Measurements from ENCODE around the gene OTUB1. TPM values are rescaled to one million over a fixed set of nuclear protein-coding genes. Genes with fewer than 3 reads are reported as not detected.
A peak's percentile ranks its signal among the peaks of the same experiment; 100 is the strongest.

The OTUB1 gene
- total and polyA plus RNA-seq, 2 of the 4 experiments (the other 2 are of a cell fraction), result 69.0 to 168 TPM

DNA sequence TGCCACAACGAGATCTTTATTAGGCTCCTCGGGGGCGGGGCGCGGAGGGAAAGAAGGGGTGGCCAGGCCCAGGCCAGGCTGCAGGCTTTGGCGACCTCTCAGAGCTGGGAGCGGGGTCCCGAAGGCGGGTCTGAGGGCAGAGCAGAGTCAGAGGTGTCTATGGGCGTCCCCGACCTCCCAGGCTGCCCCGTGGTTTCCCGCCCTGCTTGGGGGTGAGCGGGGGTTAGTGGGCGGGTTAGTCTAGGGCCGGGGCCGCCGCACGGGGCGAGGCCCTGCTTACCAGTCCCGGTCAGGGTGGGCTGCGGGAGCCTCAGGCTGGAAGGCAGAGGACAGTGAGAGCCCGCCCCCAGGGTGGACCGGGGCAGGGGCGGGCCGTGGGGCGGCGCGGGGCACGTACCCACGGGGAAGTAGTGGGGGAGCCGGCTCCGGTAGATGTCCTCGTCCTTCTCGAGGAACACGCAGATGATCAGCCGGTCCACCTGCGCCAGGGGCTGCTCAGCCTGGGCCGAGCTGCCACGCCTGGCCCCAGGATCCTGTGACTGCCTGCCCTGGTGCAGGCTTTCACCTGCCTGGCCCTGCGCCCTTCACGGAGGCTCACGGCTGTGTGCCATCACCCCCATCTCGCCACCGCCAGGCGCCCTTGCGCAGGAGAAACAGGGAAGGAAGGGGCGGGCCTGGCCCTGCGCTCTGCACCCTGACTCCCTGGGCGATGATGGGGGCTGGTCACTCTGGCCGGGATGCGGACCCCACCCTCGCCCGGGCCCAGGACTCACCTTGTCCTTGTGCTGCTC, 12.5 kb downstream of the OTUB1 start:
- Histone ChIP-seq H2AK5ac (ENCODE audit: low read depth, low read length) (no peak overlapping the region), H3K4me3 (ENCODE audit: insufficient read depth, low read depth, low read length) (no peak overlapping the region), H3K27ac (ENCODE audit: insufficient read depth, low read length) (no peak overlapping the region), H2BK15ac (ENCODE audit: low read depth, low read length) (no peak overlapping the region), H3K56ac (ENCODE audit: extremely low read depth, insufficient read depth, low read length) (no peak overlapping the region), H3K9me1 (ENCODE audit: insufficient read depth, low read length) (0 out of 2 replicates have a peak, but pooled peaks cover 3% of the 10 kb centered on the region), H3K36me3 (ENCODE audit: control insufficient read depth, insufficient read depth, low read length) (peaks cover 39% of the 10 kb centered on the region), H3K4me1 (ENCODE audit: control insufficient read depth, insufficient read depth, low read length) (0 out of 2 replicates have a peak, but pooled peaks cover 1% of the 10 kb centered on the region), H4K5ac (ENCODE audit: low read depth, low read length) (no peak overlapping the region), H3K4ac (ENCODE audit: low read depth, low read length) (no peak overlapping the region), H3K9ac (ENCODE audit: low read depth, low read length) (no peak overlapping the region), H4K20me1 (ENCODE audit: insufficient read depth, low read length) (peaks cover 30% of the 10 kb centered on the region), H3K14ac (replicated peaks; ENCODE audit: low read depth, low read length) (no peak overlapping the region), H2AK9ac (replicated peaks; ENCODE audit: low read depth, low read length, poor library complexity) (no peak overlapping the region), H3K4me2 (ENCODE audit: low read depth, low read length) (no peak overlapping the region), H2BK5ac (ENCODE audit: low read depth, low read length, poor library complexity, severe bottlenecking) (no peak overlapping the region), H3K9me3 (ENCODE audit: control insufficient read depth, insufficient read depth, low read length) (no peaks in the 10 kb centered on the region), H3K23ac (ENCODE audit: low read depth, low read length) (no peak overlapping the region), H3K27me3 (ENCODE audit: control insufficient read depth, insufficient read depth, low read length) (no peaks in the 10 kb centered on the region), H2BK20ac (ENCODE audit: low read depth, low read length) (no peak overlapping the region), H2AFZ (replicated peaks; ENCODE audit: low read length, poor library complexity) (peak overlapping the region; percentile 21), H4K91ac (ENCODE audit: insufficient read depth, low read depth, low read length) (no peak overlapping the region), H3K18ac (ENCODE audit: low read depth, low read length) (no peak overlapping the region), H4K8ac (ENCODE audit: low read depth in 2 of 2, low read length in 2 of 2) (no peak overlapping the region), H3K79me1 (ENCODE audit: low read depth in 1 of 2, low read length in 2 of 2) (peaks cover 9 to 21% of the 10 kb centered on the region in 2 experiments; a peak in 3 of 4 replicates), H2BK120ac (ENCODE audit: low read depth, low read length) (no peak overlapping the region)
- ChIA-PET CTCF (no interaction called here), POLR2A (ENCODE audit: unreplicated experiment) (no interaction called here)
- in situ Hi-C loops (cut with MboI; ENCODE audit: low sequenced_read_pairs), result no loop called here
- DNase-seq (no peak), ATAC-seq (ENCODE audit: low read depth) (no peak)
- intact Hi-C loops (cut with micrococcal nuclease), result no loop called here
- BruUV-seq (replicated peaks), result no TSS peak
- WGBS, 2 experiments (ENCODE audit: extremely low coverage in 2 of 2, insufficient read length in 1 of 2), result 82% methylated on average over 20 of the region's 54 CpGs; no CpG with 5 or more reads in 1 of the 2 experiments
- dilution Hi-C loops (cut with HindIII; ENCODE audit: low sequenced_read_pairs, unreplicated experiment), result no loop called here
- no peak for TF ChIP-seq MXI1 (IDR thresholded peaks at IDR 0.05; ENCODE audit: borderline replicate concordance, low read depth, low read length)
- TF ChIP-seq RFX5 (IDR thresholded peaks at IDR 0.05; ENCODE audit: low read depth, low read length), result no peak
- TF ChIP-seq SMC3 (IDR thresholded peaks at IDR 0.05; ENCODE audit: low read depth, low read length), result no peak
- TF ChIP-seq, protein P1, sequence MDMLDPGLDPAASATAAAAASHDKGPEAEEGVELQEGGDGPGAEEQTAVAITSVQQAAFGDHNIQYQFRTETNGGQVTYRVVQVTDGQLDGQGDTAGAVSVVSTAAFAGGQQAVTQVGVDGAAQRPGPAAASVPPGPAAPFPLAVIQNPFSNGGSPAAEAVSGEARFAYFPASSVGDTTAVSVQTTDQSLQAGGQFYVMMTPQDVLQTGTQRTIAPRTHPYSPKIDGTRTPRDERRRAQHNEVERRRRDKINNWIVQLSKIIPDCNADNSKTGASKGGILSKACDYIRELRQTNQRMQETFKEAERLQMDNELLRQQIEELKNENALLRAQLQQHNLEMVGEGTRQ (IDR thresholded peaks at IDR 0.05; ENCODE audit: low read depth, low read length), result no peak
- TF ChIP-seq CEBPB (IDR thresholded peaks at IDR 0.05; ENCODE audit: low read depth, low read length), result no peak
- TF ChIP-seq CHD1 (IDR thresholded peaks at IDR 0.05; ENCODE audit: low read depth, low read length), result no peak
- no peak for TF ChIP-seq MAFK (IDR thresholded peaks at IDR 0.05; ENCODE audit: low read depth, low read length)
- TF ChIP-seq CTCF (conservative IDR thresholded peaks at IDR 0.05; ENCODE audit: low read depth, low read length), result no peak
- TF ChIP-seq FOS (IDR thresholded peaks at IDR 0.05; ENCODE audit: low read depth, low read length), result no peak
- TF ChIP-seq POLR2A (IDR thresholded peaks at IDR 0.05; ENCODE audit: low read depth, low read length), result no peak
- no peak for TF ChIP-seq RAD21 (IDR thresholded peaks at IDR 0.05; ENCODE audit: low read length)
- TF ChIP-seq MAZ (IDR thresholded peaks at IDR 0.05; ENCODE audit: borderline replicate concordance, low read depth, low read length), result no peak
- TF ChIP-seq NFE2L2 (IDR thresholded peaks at IDR 0.05; ENCODE audit: low read depth, low read length), result no peak
- no peak for TF ChIP-seq BHLHE40 (IDR thresholded peaks at IDR 0.05; ENCODE audit: low read depth, low read length)
